Body of pancreas (tissue), 4 donors: ENCODE data around the gene CLDN12. TPM values are rescaled to one million over a fixed set of nuclear protein-coding genes. Genes with fewer than 3 reads are reported as not detected.

ENCODE experiments used
- ATAC-seq: fragments of 150-250 bp; one replicate; pipeline ENCODE4 v1.9.1; 2016
- DNase-seq, 4 donors: peaks; one replicate each; pipeline ENCODE4 v3.0.0-alpha.2; 2019
- H3K27ac ChIP-seq, 4 donors: fragments of 200-600 bp; sonication (generic); 1 replicate in 3 of 4; 2 replicates in 1 of 4; pipeline versions ENCODE4 v1.5.1 to v1.6.1; 2016 to 2019; ENCODE audit warnings: mild to moderate bottlenecking in 1 of 4, mixed read lengths in 1 of 4, moderate library complexity in 1 of 4
- H3K27me3 ChIP-seq, 2 donors: fragments of 200-600 bp; sonication (generic); one replicate each; pipeline ENCODE4 v1.6.0; 2016; ENCODE audit warnings: mild to moderate bottlenecking in 1 of 2
- H3K36me3 ChIP-seq, 2 donors: fragments of 200-600 bp; sonication (generic); replicated peaks in 1 of 2; 2 replicates each; pipeline ENCODE4 v1.5.1; 2016; ENCODE audit warnings: low read depth in 2 of 2; ENCODE audit not compliant: insufficient read depth in 1 of 2
- H3K4me1 ChIP-seq: fragments of 200-600 bp; sonication (generic); one replicate; pipeline ENCODE4 v1.6.0; 2016
- H3K4me3 ChIP-seq, 2 donors: fragments of 200-600 bp; sonication (generic); 1 replicate in 1 of 2; 2 replicates in 1 of 2; pipeline ENCODE4 v1.5.1; 2016 to 2019
- H3K9me3 ChIP-seq, 3 donors: fragments of 200-600 bp; sonication (generic); 1 replicate in 2 of 3; 2 replicates in 1 of 3; pipeline ENCODE4 v1.5.1; 2016
- CTCF ChIP-seq, 7 experiments: fragments of 450-650 bp in 4 of 7; fragments of 200-600 bp in 3 of 7; sonication (generic) in 3 of 7; IDR thresholded peaks; one replicate each; pipeline ENCODE4 v1.5.1; 2016 to 2019; ENCODE audit warnings: antibody characterized with exemption in 7 of 7
- POLR2A ChIP-seq, 3 donors: fragments of 450-650 bp; IDR thresholded peaks; one replicate each; pipeline ENCODE4 v1.6.1; 2016; ENCODE audit warnings: antibody characterized with exemption in 3 of 3, mild to moderate bottlenecking in 2 of 3
- WGBS, 2 donors: methylation state at CpG; one replicate each; pipeline ENCODE4 v1.1.5; 2017; 5-methylcytosine and 5-hydroxymethylcytosine counted together
- intact Hi-C: fragments of 100-400 bp; cut with DNase I; formaldehyde crosslinking; loops from one replicate; pipeline ENCODE4 v1.15.1; 2023
- total RNA-seq, 2 donors: library from RNA; depleted of rRNA; stranded (reverse); fragments of >200 nt; gene quantifications; one replicate each; pipeline ENCODE4 v1.1.0, GENCODE V29; 2016

The CLDN12 gene
- total RNA-seq, 2 donors from 2014 or later, result 18.1 to 25.2 TPM

- TF ChIP-seq POLR2A (IDR thresholded peaks at IDR 0.05), result no peak
- TF ChIP-seq CTCF (IDR thresholded peaks at IDR 0.05), result no peak
Measured at GRCh38 chr7:90387470-90388240, 15.6 kb upstream of the CLDN12 start.

GRCh38 chr7:90390926-90391325 lies 12.3 kb upstream of the CLDN12 start:
- TF ChIP-seq CTCF (IDR thresholded peaks at IDR 0.05) (no peak), POLR2A (IDR thresholded peaks at IDR 0.05) (no peak)
- Histone ChIP-seq H3K4me1 (no peaks in the 10 kb centered on the region), H3K27me3 (no peaks in the 10 kb centered on the region), H3K4me3 (no peak overlapping the region), H3K27ac (no peak overlapping the region), H3K36me3 (no peaks in the 10 kb centered on the region), H3K9me3 (no peaks in the 10 kb centered on the region)
- intact Hi-C loops, result no loop called here
- no peak for ATAC-seq
- no peak for DNase-seq

More at GRCh38 chr7:90387470-90388240, 15.6 kb upstream of the CLDN12 start:
- no peak overlapping the region for H3K27ac ChIP-seq
- H3K4me3 ChIP-seq, result no peak overlapping the region
- no peaks in the 10 kb centered on the region for H3K9me3 ChIP-seq
- ATAC-seq, result no peak
- DNase-seq, result no peak
- no peaks in the 10 kb centered on the region for H3K4me1 ChIP-seq
- H3K36me3 ChIP-seq, result peaks cover 0 to 13% of the 10 kb centered on the region in 2 donors
- no peaks in the 10 kb centered on the region for H3K27me3 ChIP-seq
- WGBS, 2 donors, result 93 to 94% methylated on average over 2 of the region's 2 CpGs
- intact Hi-C loops, result no loop called here

GRCh38 chr7:90391488-90391887 lies 11.8 kb upstream of the CLDN12 start:
- H3K4me1 ChIP-seq, result no peaks in the 10 kb centered on the region
- 83% methylated on average over 5 of the region's 5 CpGs for WGBS, 2 donors
- intact Hi-C loops, result no loop called here
- no peaks in the 10 kb centered on the region for H3K36me3 ChIP-seq
- no peak overlapping the region for H3K4me3 ChIP-seq
- H3K9me3 ChIP-seq, result no peaks in the 10 kb centered on the region
- no peak for ATAC-seq
- no peaks in the 10 kb centered on the region for H3K27me3 ChIP-seq
- no peak for DNase-seq
- TF ChIP-seq POLR2A (IDR thresholded peaks at IDR 0.05) (no peak), CTCF (IDR thresholded peaks at IDR 0.05) (no peak)
- H3K27ac ChIP-seq, result no peak overlapping the region

- no peaks in the 10 kb centered on the region for H3K36me3 ChIP-seq
- no peak overlapping the region for H3K4me3 ChIP-seq
- H3K27ac ChIP-seq, result no peak overlapping the region
- no peaks in the 10 kb centered on the region for H3K4me1 ChIP-seq
- TF ChIP-seq POLR2A (IDR thresholded peaks at IDR 0.05) (no peak), CTCF (IDR thresholded peaks at IDR 0.05) (no peak)
- 78 to 92% methylated on average over 4 of the region's 4 CpGs for WGBS, 2 donors
- peaks cover 0 to 6% (median 0%) of the 10 kb centered on the region in 3 donors for H3K9me3 ChIP-seq
- no peak for ATAC-seq
- H3K27me3 ChIP-seq, result no peaks in the 10 kb centered on the region
- no peak for DNase-seq
- intact Hi-C loops, result no loop called here
Measured at GRCh38 chr7:90396420-90396819, 6.8 kb upstream of the CLDN12 start.

GRCh38 chr7:90401989-90402388 lies 1.3 kb upstream of the CLDN12 start:
- no peaks in the 10 kb centered on the region for H3K27me3 ChIP-seq
- peaks cover 14% of the 10 kb centered on the region for H3K4me1 ChIP-seq
- no peak overlapping the region for H3K27ac ChIP-seq
- H3K9me3 ChIP-seq, result peaks cover 0 to 6% (median 0%) of the 10 kb centered on the region in 3 donors
- no peak for DNase-seq
- intact Hi-C loops, result loop anchor here (10.0 kb wide), 1 partner anchor 57 kb away; the partner anchor contains the start of gene GTPBP10
- no peak overlapping the region for H3K4me3 ChIP-seq
- no peaks in the 10 kb centered on the region for H3K36me3 ChIP-seq
- WGBS, 2 donors, result 25 to 31% methylated on average over 4 of the region's 4 CpGs
- ATAC-seq, result no peak
- no peak for TF ChIP-seq POLR2A (IDR thresholded peaks at IDR 0.05)
- TF ChIP-seq CTCF (IDR thresholded peaks at IDR 0.05), result no peak
